Measurements from ENCODE around the gene EFCAB5. TPM values are rescaled to one million over a fixed set of nuclear protein-coding genes. Genes with fewer than 3 reads are reported as not detected.

Gene EFCAB5
- total and polyA plus RNA-seq, 10 of the 15 experiments (the other 5 are each of a cell fraction or from before 2014, with no cell fraction given): 0.39 to 2.6 (median 1.0) TPM

GRCh38 chr17:30104575-30105339 is 163.3 kb downstream of the EFCAB5 start (continued):
- TF ChIP-seq BCL3 (IDR thresholded peaks at IDR 0.05; ENCODE audit: borderline replicate concordance, insufficient read depth, low read depth, low read length, poor library complexity, severe bottlenecking): no peak
- TF ChIP-seq ZSCAN29 (IDR thresholded peaks at IDR 0.05): no peak
- no peak for TF ChIP-seq ZNF274 (IDR thresholded peaks at IDR 0.05; ENCODE audit: insufficient read depth, insufficient read length)
- TF ChIP-seq POLR2AphosphoS5 (IDR thresholded peaks at IDR 0.05; ENCODE audit: low read length): no peak
- no peak for TF ChIP-seq ZBTB40 (IDR thresholded peaks at IDR 0.05; ENCODE audit: borderline replicate concordance)
- TF ChIP-seq CEBPZ (IDR thresholded peaks at IDR 0.05; ENCODE audit: low read depth, low read length): no peak
- no peak for TF ChIP-seq E4F1 (IDR thresholded peaks at IDR 0.05; ENCODE audit: borderline replicate concordance, partially characterized antibody)
- no peak for TF ChIP-seq IRF3 (IDR thresholded peaks at IDR 0.05)
- TF ChIP-seq EGR1 (IDR thresholded peaks at IDR 0.05; ENCODE audit: borderline replicate concordance in 1 of 2, low read depth in 2 of 2, low read length in 2 of 2): no peak
- TF ChIP-seq CEBPB (IDR thresholded peaks at IDR 0.05; ENCODE audit: borderline replicate concordance in 1 of 2, low read depth in 2 of 2, low read length in 2 of 2): no peak
- no peak for TF ChIP-seq POLR2AphosphoS2 (IDR thresholded peaks at IDR 0.05; ENCODE audit: low read depth, low read length)
- TF ChIP-seq SPI1 (IDR thresholded peaks at IDR 0.05; ENCODE audit: borderline replicate concordance, insufficient read depth, low read depth, low read length): no peak
- no peak for TF ChIP-seq KAT2A (conservative IDR thresholded peaks at IDR 0.05; ENCODE audit: control insufficient read depth, low read depth, low read length)
- TF ChIP-seq SMAD1 (IDR thresholded peaks at IDR 0.05; ENCODE audit: low read depth, partially characterized antibody): no peak
- no peak for TF ChIP-seq MAX (IDR thresholded peaks at IDR 0.05; ENCODE audit: low read depth, low read length)

All from GM12878 (cell line).